K562 (cell line): ENCODE data around the gene SLC22A4. TPM values are rescaled to one million over a fixed set of nuclear protein-coding genes. Genes with fewer than 3 reads are reported as not detected.

Experiments
- CTCF ChIP-seq, 3 experiments: IDR thresholded peaks in 2 of 3; conservative IDR thresholded peaks in 1 of 3; 2 replicates each; pipeline ENCODE4 v1.5.1; 2011 to 2012; ENCODE audit warnings: low read length in 3 of 3, mild to moderate bottlenecking in 3 of 3, control low read depth in 2 of 3, improper control_type of control experiment in 1 of 3, inconsistent platforms in 1 of 3, low read depth in 1 of 3, mixed read lengths in 1 of 3, moderate library complexity in 1 of 3; ENCODE audit not compliant: insufficient read depth in 2 of 3
- MAX ChIP-seq: sonication (generic); formaldehyde crosslinking; IDR thresholded peaks from 2 replicates; pipeline ENCODE4 v1.9.0; 2022; ENCODE audit warnings: mild to moderate bottlenecking, missing genetic modification reagents
- RB1 ChIP-seq: fragments of 450-650 bp; IDR thresholded peaks from 2 replicates; pipeline ENCODE4 v1.6.1; 2017; ENCODE audit warnings: low read depth, mild to moderate bottlenecking
- SFPQ ChIP-seq: fragments of 200-400 bp; formaldehyde crosslinking; IDR thresholded peaks from 2 replicates; pipeline ENCODE4 v1.6.1; 2017; ENCODE audit warnings: mild to moderate bottlenecking, low read depth, low read length, moderate library complexity
- ZNF445 ChIP-seq: fragments of 250-450 bp; sonication (Bioruptor Pico); IDR thresholded peaks from 2 replicates; pipeline ENCODE4 v1.4.0; 2020; ENCODE audit warnings: low read depth, mild to moderate bottlenecking, moderate library complexity
- polyA plus RNA-seq, 8 experiments: library from polyadenylated mRNA; depleted of rRNA in 4 of 8; stranded (reverse) in 5 of 8; unstranded in 3 of 8; fragments of >200 nt; fragmentation: Nextera tagmentation in 2 of 8; fragmentation: Illumina TruSeq in 1 of 8; extraction: Ambion mirVana in 2 of 8; extraction: Trizol in 1 of 8; gene quantifications; 2 replicates each; pipeline versions ENCODE4 v1.2.1 to v1.2.3, GENCODE V29; 2011 to 2014; ENCODE audit warnings: inconsistent platforms in 1 of 8, missing spikeins in 1 of 8
- total RNA-seq, 7 experiments: library from RNA; depleted of rRNA in 6 of 7; stranded (reverse); fragments of >200 nt in 6 of 7; fragmentation: Illumina TruSeq in 2 of 7; extraction: Trizol in 2 of 7; gene quantifications; 2 replicates each; pipeline versions ENCODE4 v1.2.1 to v1.2.3, GENCODE V29; 2011 to 2021; ENCODE audit warnings: low replicate concordance in 1 of 7

SLC22A4 gene
- total and polyA plus RNA-seq, 9 of the 15 experiments (the other 6 are each of a cell fraction or from before 2014, with no cell fraction given) = 2.7 to 9.5 (median 6.2) TPM

- TF ChIP-seq SFPQ (no peak), ZNF445 (CRISPR knock-in tag) (no peak), RB1 (no peak), MAX (CRISPR knock-in tag) (peak; percentile 17; the same call in 1 of the 2 replicates), CTCF (IDR thresholded peaks at IDR 0.05 in 2 of 3, conservative IDR thresholded peaks at IDR 0.05 in 1 of 3; ENCODE audit: insufficient read depth in 2 of 3, low read depth in 1 of 3, low read length in 3 of 3) (peak; percentile 49 to 61 (median 54))
These were observed 10.7 kb upstream of the SLC22A4 start (continued) for GRCh38 chr5:132283423-132284043.
